ENCODE data around the gene CCND3.

GRCh38 chr6:41957117-41957516 is 15.5 kb upstream of the CCND3 start:
- no peak for TF ChIP-seq ARNT (IDR thresholded peaks at IDR 0.05)
- no peak for TF ChIP-seq NFRKB (IDR thresholded peaks at IDR 0.05)
- TF ChIP-seq PKNOX1 (IDR thresholded peaks at IDR 0.05): no peak
- TF ChIP-seq SUZ12 (IDR thresholded peaks at IDR 0.05): no peak
- no peak for TF ChIP-seq SP1 (IDR thresholded peaks at IDR 0.05)
- TF ChIP-seq BHLHE40 (IDR thresholded peaks at IDR 0.05; ENCODE audit: borderline replicate concordance): no peak
- no peak for TF ChIP-seq ZNF384 (IDR thresholded peaks at IDR 0.05)
- TF ChIP-seq FOXM1 (IDR thresholded peaks at IDR 0.05; ENCODE audit: borderline replicate concordance): no peak
- TF ChIP-seq CTBP1 (IDR thresholded peaks at IDR 0.05; ENCODE audit: borderline replicate concordance): no peak
